MCF 10A (cell line): ENCODE measurements around the gene TCERG1L. TPM values are rescaled to one million over a fixed set of nuclear protein-coding genes. Genes with fewer than 3 reads are reported as not detected.

ENCODE experiments used
- BruUV-seq: library from RNA; stranded (reverse); fragments of 400-500 nt; replicated peaks from 2 replicates; lab custom pipeline; 2021; lab: Mats Ljungman, UMichigan
- CTCF ChIA-PET: fragments of 300-600 bp; sonication (Branson Sonifier 250); formaldehyde crosslinking; extraction: SDS; loops from one replicate; lab custom pipeline; 2021; ENCODE audit warnings: antibody characterized with exemption, inconsistent platforms; lab: Yijun Ruan, JAX
- POLR2A ChIA-PET: fragments of 300-600, 350-650 bp; sonication (Branson Sonifier 250); formaldehyde crosslinking; extraction: SDS; loops from one replicate; lab custom pipeline; 2020; ENCODE audit warnings: antibody characterized with exemption, inconsistent platforms; lab: Yijun Ruan, JAX
- DNase-seq: peaks from one replicate; pipeline ENCODE4 v3.0.0-alpha.2; 2018; ENCODE audit not compliant: unreplicated experiment
- H3K27ac Mint-ChIP-seq: one replicate; pipeline ENCODE4 v1.8.0; 2022; ENCODE audit warnings: mild to moderate bottlenecking, low read depth, mixed read lengths; ENCODE audit not compliant: unreplicated experiment
- H3K27me3 Mint-ChIP-seq: one replicate; pipeline ENCODE4 v1.8.0; 2022; ENCODE audit warnings: mixed read lengths; ENCODE audit not compliant: insufficient read depth, unreplicated experiment
- H3K36me3 Mint-ChIP-seq: one replicate; pipeline ENCODE4 v1.8.0; 2022; ENCODE audit warnings: mild to moderate bottlenecking, moderate library complexity, mixed read lengths; ENCODE audit not compliant: insufficient read depth, unreplicated experiment
- H3K4me1 Mint-ChIP-seq: one replicate; pipeline ENCODE4 v1.8.0; 2022; ENCODE audit warnings: mixed read lengths; ENCODE audit not compliant: insufficient read depth, unreplicated experiment
- H3K4me3 Mint-ChIP-seq: one replicate; pipeline ENCODE4 v1.8.0; 2022; ENCODE audit warnings: mild to moderate bottlenecking, moderate library complexity, mixed read lengths; ENCODE audit not compliant: unreplicated experiment
- H3K9me3 Mint-ChIP-seq: one replicate; pipeline ENCODE4 v1.8.0; 2022; ENCODE audit warnings: mixed read lengths; ENCODE audit not compliant: unreplicated experiment
- intact Hi-C: fragments of 100-400 bp; cut with micrococcal nuclease; formaldehyde crosslinking; loops from 2 replicates; pipeline ENCODE4 v1.14.1; 2022
- total RNA-seq: library from RNA; stranded (reverse); gene quantifications from 2 replicates; pipeline ENCODE4 v1.2.3, GENCODE V29; 2022
- TF ChIP-seq, protein P1 (sequence below): fragments of 200-600 bp; IDR thresholded peaks from one replicate; pipeline ENCODE4 v1.8.0; 2022; ENCODE audit warnings: antibody characterized with exemption, mild to moderate bottlenecking; ENCODE audit not compliant: unreplicated experiment

Gene TCERG1L
- total RNA-seq, 1 experiment from 2014 or later: not detected

DNA sequence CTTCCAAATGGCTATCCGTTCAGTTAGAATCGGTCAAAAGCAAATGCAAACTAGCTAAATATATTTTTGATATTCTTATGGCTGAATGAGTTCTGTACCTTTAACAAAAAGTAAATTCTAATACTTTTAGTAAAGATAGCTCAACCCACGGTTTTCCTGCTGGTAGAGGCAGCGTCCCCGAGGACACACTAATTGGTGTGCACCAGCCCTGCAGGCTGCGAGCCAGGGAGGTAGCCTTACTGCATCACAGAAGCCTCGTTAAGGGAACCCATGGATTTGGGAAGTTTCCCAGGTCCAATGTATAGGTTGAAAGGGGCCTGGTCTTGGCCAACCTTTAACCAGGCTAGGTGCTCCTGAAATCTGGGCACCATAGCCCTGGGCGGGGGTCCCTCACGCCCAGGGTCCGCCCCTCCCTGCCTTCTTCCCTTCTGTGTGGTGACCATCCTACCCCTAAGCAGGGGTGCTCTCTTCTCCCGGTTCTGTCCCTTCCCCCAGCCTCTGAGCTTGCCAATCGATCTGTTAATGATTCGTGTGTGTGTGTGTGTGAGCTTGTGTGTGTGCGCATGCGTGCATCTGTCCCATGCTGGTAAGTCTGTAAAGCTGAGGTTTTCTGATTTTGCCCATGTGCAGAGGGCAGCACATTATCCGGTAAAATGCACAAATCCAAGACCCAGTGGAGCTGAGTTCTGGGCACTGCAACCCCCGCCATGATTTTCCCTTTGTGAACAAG, 191.7 kb downstream of the TCERG1L start:
- ChIA-PET CTCF (no interaction called here), POLR2A (no interaction called here)
- no peak for DNase-seq
- Mint-ChIP-seq H3K4me3 (no peak overlapping the region), H3K9me3 (no peaks in the 10 kb centered on the region), H3K27me3 (no peaks in the 10 kb centered on the region), H3K27ac (no peak overlapping the region), H3K4me1 (no peaks in the 10 kb centered on the region), H3K36me3 (peaks cover 2% of the 10 kb centered on the region)
- intact Hi-C loops: no loop called here
- BruUV-seq: no TSS peak
- TF ChIP-seq, protein P1, sequence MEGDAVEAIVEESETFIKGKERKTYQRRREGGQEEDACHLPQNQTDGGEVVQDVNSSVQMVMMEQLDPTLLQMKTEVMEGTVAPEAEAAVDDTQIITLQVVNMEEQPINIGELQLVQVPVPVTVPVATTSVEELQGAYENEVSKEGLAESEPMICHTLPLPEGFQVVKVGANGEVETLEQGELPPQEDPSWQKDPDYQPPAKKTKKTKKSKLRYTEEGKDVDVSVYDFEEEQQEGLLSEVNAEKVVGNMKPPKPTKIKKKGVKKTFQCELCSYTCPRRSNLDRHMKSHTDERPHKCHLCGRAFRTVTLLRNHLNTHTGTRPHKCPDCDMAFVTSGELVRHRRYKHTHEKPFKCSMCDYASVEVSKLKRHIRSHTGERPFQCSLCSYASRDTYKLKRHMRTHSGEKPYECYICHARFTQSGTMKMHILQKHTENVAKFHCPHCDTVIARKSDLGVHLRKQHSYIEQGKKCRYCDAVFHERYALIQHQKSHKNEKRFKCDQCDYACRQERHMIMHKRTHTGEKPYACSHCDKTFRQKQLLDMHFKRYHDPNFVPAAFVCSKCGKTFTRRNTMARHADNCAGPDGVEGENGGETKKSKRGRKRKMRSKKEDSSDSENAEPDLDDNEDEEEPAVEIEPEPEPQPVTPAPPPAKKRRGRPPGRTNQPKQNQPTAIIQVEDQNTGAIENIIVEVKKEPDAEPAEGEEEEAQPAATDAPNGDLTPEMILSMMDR: no peak

DNA sequence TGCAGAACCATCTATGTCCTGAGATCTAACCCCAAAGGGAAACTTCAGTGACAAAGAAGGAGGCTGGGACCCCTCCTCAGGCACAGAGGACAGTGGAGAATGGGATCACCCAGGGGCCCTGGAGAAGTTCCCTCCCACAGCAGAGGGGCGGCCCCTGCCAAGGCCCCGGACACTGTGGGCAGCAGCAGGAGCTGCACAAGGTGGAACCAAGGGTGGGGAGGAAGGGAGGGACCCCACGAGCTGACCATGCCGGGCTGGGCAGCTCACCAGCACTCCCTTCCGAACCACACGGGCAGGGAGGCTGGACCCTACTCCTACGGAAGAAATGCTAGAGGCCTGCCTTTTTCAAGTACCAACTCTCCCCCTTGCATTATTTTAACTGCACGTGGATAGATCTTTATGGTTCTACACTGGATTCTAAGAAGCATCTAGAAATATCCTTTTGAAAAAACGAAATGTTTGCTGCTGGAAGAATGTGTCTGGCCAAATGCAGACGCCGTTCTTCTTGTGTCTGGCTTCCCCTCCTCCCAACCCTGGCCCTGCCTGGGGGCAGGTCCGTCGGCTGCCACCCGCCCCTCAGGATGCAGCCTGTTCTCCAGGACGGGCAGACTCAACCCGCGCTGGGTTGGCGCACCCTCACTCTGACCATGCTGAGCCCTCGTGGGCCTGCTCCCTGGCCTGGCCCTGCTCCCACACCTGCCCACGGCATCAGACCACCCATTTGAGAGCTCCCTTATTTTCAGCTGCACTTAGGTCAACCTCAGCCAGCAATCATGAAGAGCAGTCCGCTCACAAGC, 193.9 kb downstream of the TCERG1L start:
- CTCF ChIA-PET: interaction anchor here (0.6 to 0.9 kb wide), 2 partner anchors 72 to 162 kb away, joined by 3 read pairs; no protein-coding TSS in a partner anchor
- Mint-ChIP-seq H3K27ac (no peak overlapping the region), H3K9me3 (no peaks in the 10 kb centered on the region), H3K4me3 (no peak overlapping the region), H3K36me3 (no peaks in the 10 kb centered on the region), H3K27me3 (no peaks in the 10 kb centered on the region), H3K4me1 (peaks cover 10% of the 10 kb centered on the region)
- intact Hi-C loops: no loop called here
- DNase-seq: no peak
- POLR2A ChIA-PET: interaction anchor here (0.6 kb wide), 2 partner anchors 11 to 434 kb away, joined by 3 read pairs; no protein-coding TSS in a partner anchor
- TF ChIP-seq, protein P1: no peak
- no TSS peak for BruUV-seq

DNA sequence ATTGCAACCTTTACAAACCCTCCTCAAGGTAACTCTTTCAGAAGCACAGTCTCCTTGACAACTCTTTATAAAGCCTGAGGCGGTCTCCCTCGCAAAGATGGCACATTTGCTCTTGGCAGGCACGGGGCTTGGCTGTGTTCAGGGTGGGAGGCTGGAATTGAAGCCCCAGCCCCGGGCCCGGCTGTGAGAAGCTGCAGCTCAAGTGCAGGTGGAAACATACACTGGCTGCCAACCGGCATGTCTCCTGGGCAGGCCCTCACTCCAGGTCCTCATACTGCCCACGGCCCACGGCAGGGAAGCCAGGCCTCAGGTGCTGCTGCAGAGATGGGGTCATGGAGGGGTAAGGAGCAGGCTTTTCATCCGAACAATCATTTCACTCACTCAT, 194.5 kb downstream of the TCERG1L start:
- no peak for DNase-seq
- ChIA-PET POLR2A (no interaction called here), CTCF (interaction anchor here (0.9 kb wide), 1 partner anchor 73 kb away, joined by 3 read pairs; no protein-coding TSS in a partner anchor)
- BruUV-seq: no TSS peak
- Mint-ChIP-seq H3K4me1 (peaks cover 10% of the 10 kb centered on the region), H3K9me3 (no peaks in the 10 kb centered on the region), H3K27ac (no peak overlapping the region), H3K4me3 (no peak overlapping the region), H3K27me3 (no peaks in the 10 kb centered on the region), H3K36me3 (no peaks in the 10 kb centered on the region)
- TF ChIP-seq, protein P1: no peak
- intact Hi-C loops: no loop called here
